Measurements from ENCODE around the gene GSTM3.
"Not testable (repeated sequence)": the region's sequence is repeated elsewhere in the genome, so short reads cannot be mapped to it uniquely, and the experiment has no call there.

GSTM3 gene

GRCh38 chr1:109726728-109727373 lies 14.0 kb downstream of the GSTM3 start:
- DNase-seq (ENCODE audit: low spot score) = no peak

- no peak for DNase-seq (ENCODE audit: low spot score)
Observed at GRCh38 chr1:109726007-109726406, 14.8 kb downstream of the GSTM3 start.

GRCh38 chr1:109725510-109725909 lies 15.3 kb downstream of the GSTM3 start:
- DNase-seq (ENCODE audit: low spot score) = no peak

GRCh38 chr1:109724933-109725332 lies 15.9 kb downstream of the GSTM3 start:
- DNase-seq (ENCODE audit: low spot score) = no peak

DNA sequence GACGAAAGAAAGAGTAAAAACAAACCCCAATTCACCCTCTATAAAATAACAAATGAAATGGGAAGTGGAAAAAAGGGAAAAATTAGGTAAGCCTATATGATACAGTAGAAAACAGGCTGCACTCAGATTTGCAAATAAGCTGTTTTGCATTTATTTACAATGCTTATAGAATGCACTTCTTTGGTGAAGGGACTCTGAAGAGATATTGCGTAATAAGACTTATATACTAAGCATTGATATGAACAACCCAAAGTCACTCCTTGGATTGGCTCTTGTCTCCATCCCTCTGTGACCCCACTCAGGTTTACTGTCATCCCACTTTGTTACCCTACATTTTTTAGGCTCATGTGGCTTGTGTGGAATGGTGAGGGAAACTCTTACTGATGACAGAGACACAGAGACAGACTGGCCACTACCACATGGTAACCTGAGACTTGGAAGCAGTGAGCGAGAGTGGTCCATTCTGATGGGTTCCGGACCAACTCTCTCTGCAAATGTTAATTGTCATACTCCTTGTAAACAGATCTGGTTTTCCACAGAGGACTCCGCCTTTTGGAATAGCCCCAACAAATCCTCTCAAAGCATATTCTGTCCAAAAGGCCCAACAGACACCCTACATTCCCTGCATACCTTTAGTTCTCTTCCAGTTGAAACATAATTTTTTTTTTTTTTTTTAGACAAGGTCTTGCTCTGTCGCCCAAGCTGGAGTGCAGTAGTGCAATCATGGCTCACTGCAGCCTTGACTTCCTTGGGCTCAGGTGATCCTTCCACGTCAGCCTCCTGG lies 17.7 kb downstream of the GSTM3 start:
- DNase-seq (ENCODE audit: low spot score) = no peak

GRCh38 chr1:109721971-109722370 lies 18.9 kb downstream of the GSTM3 start:
- DNase-seq (ENCODE audit: low spot score) = no peak

DNA sequence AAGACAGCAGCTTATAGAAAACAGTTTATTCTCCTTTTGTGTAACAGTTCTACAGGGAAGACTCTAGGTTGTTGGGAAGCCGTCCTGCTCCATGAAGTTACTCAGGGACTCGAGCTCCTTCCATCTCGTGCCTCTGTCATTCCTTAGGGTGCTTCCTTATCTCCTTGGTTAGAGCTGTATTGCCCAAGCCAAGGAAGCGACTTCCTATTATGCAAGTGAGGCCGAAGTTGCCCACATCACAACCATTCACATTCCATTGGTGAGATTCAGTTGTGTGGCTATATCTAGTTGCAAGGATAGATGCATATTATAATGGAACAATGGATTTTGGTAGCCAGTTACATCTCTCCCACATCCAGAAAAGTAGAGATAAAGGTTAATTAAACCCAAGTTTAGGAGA lies 19.8 kb downstream of the GSTM3 start:
- no peak for DNase-seq (ENCODE audit: low spot score)

GRCh38 chr1:109719337-109719837 lies 21.5 kb downstream of the GSTM3 start:
- no peak for DNase-seq (ENCODE audit: low spot score)

- no peak for DNase-seq (ENCODE audit: low spot score)
Observed at GRCh38 chr1:109718495-109718894, 22.3 kb downstream of the GSTM3 start.

GRCh38 chr1:109717729-109718128 lies 23.1 kb downstream of the GSTM3 start:
- no peak for DNase-seq (ENCODE audit: low spot score)

DNA sequence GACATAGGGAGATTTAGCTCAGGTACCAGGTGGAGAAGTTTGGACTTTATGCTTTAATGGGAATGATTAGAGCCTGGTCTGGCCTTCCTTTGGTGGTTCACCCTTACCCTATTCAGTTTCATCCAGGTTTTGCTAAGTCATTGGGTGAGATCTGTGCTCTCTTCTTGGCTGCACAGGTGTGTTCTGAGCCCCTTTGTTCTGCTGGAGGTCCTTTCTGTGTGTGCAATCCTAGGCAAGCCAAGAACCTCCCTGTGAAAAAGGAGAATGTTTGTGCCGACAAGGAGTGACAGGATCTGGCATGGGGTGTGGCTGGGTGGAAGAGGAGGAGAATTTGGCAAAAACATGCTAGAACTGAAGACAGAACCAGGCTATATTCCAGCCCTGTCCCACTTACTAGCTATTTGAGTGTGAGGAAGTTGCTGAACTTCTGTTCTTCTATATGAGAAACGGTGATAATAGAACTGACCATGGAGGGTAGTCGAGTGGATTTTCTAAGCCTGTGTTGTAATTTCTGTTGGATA lies 24.2 kb downstream of the GSTM3 start:
- DNase-seq (ENCODE audit: low spot score) = no peak

GRCh38 chr1:109716121-109716520 lies 24.7 kb downstream of the GSTM3 start:
- DNase-seq (ENCODE audit: low spot score) = no peak

DNA sequence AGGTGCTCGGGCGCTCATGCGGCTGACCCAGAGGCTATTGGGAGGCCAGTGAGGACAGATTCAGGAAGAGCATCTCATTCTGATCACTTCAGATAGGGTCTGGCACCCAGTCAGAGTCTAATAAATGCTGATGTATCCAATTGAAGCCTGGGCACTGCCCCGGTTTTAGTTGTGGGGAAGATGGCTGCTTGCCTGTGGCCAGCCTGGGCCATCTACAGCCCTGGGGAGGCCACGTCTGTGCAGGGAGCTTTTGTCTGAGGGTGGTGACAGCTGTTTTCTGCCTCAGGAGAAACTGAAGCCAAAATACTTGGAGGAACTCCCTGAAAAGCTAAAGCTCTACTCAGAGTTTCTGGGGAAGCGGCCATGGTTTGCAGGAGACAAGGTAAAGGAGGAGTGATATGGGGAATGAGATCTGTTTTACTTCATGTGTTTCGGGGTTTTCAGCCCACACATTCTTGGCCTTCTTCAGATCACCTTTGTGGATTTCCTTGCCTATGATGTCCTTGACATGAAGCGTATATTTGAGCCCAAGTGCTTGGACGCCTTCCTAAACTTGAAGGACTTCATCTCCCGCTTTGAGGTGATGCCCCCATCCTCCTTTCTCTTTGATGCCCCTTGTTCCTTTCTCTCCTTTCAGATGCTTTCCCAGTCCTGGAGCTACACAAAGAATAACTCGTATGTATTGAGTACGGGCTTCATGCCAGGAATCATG lies 26.0 kb downstream of the GSTM3 start:
- no peak for DNase-seq (ENCODE audit: low spot score)

DNA sequence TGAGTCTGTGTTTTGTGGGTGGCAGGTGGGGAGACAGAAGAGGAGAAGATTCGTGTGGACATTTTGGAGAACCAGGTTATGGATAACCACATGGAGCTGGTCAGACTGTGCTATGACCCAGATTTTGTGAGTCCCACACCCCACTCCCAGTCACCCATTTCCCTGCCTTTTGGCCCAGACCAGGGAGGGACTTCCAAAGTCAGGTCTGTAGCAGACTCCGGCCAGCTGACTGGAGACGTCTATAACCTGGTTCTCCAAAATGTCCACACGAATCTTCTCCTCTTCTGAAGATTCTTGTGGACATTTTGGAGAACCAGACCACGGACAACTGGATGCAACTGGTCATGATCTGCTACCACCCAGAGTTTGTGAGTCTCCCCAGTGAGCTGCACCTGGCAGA lies 27.2 kb downstream of the GSTM3 start:
- DNase-seq (ENCODE audit: low spot score) = no peak

GRCh38 chr1:109712321-109712864 lies 28.4 kb downstream of the GSTM3 start:
- no peak for DNase-seq (ENCODE audit: low spot score)

- not testable (repeated sequence) for DNase-seq (ENCODE audit: low spot score)
Observed at GRCh38 chr1:109711593-109712320, 29.1 kb downstream of the GSTM3 start, which contains the start of gene GSTM5. Gene GSTM5, plus strand, starts transcription at chr1:109712251. Its CDS starts 62 bp downstream, at chr1:109712313.

DNA sequence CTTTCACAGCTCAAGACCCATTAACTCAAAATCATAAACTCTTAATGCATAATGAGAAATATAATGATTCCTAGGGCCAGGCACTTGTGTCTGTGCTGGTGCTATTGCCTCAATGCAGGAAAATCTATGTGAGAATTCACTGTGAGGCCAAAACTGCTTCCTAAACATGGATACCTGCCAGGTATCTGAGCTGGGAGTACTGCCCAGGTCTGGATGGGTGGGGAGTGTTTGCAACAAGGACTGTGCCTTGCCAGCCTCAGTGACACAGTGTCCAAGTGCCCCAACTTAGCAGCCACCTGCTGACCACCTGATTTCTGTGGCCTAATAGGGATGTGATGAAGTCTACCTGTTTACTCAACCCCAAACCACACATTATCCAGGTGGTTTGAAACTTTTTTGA lies 31.0 kb downstream of the GSTM3 start:
- not testable (repeated sequence) for DNase-seq (ENCODE audit: low spot score)

DNA sequence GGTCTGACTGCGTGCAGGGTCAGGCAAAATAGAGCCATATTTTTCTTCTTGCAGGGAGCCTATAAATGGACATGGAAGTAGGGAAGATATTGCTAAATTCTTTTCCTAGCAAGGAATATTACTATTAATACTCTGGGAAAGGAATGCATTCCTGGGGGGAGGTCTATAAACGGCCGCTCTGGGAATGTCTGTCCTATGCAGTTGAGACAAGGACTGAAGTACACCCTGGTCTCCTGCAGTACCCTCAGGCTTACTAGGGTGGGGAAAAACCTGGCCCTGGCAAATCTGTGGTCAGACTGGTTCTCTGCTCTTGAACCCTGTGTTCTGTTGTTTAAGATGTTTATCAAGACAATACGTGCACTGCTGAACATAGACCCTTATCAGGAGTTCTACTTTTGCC lies 31.9 kb downstream of the GSTM3 start:
- DNase-seq (ENCODE audit: low spot score) = not testable (repeated sequence)

DNA sequence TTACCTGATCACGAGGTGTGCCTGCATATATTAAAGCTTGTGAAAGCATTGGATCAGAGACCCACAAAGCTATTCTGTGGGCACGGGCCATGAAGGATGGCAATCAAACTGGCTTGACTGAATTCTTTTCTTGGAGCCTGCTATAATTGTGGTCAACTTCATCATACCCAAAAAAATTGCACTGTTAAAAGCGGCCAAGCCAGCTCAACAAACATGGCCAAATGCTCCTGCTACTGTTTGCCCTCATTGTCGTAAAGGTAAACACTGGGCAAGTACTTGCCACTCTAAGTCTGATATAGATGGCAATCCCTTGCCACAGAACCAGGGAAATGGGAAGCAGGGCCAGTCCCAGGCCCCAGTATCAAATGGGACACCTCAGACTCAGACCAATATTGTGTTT lies 35.4 kb downstream of the GSTM3 start:
- DNase-seq (ENCODE audit: low spot score) = no peak

DNA sequence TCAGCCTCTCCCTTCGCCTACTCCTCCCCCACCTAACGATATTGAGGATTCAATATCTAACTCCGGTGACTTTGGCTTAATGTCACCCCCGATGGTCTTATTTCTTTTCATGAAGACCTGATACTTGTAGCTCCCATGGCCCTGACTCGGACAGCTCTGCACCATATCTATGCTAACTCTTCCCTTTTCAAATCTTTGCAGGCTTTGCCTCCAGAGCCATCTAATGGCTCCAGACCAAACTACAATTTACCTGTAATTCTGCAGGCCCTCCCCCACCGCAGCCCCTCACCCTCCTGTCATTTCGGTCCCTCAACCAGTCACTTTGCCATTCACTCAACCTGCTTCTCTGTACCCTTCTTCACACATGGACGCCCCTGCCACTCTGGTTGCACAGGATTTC lies 36.7 kb downstream of the GSTM3 start:
- no peak for DNase-seq (ENCODE audit: low spot score)

DNA sequence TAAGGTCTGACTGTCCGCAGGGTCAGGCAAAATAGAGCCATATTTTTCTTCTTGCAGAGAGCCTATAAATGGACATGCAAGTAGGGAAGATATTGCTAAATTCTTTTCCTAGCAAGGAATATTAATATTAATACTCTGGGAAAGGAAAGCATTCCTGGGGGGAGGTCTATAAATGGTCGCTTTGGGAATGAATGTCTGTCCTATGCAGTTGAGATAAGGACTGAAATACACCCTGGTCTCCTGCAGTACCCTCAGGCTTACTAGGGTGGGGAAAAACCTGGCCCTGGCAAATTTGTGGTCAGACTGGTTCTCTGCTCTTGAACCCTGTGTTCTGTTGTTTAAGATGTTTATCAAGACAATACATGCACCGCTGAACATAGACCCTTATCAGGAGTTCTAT lies 37.9 kb downstream of the GSTM3 start:
- not testable (repeated sequence) for DNase-seq (ENCODE audit: low spot score)

All from left forelimb (tissue), 1 donor.